Posterior cingulate gyrus (tissue), 11 donors: ENCODE results near the gene FADS1.

ENCODE experiments used
- DNase-seq, 10 donors: peaks; one replicate each; pipeline versions ENCODE4 v3.0.0 to v3.0.0-alpha.2; 2020 to 2021; ENCODE audit warnings: mixed read lengths in 3 of 10
- intact Hi-C: fragments of 100-400 bp; cut with DNase I; formaldehyde crosslinking; loops from one replicate; pipeline ENCODE4 v1.15.1; 2023

The FADS1 gene

GRCh38 chr11:61751384-61751783 is 65.4 kb downstream of the FADS1 start:
- intact Hi-C loops: no loop called here
- no peak for DNase-seq

- intact Hi-C loops: no loop called here
- DNase-seq: no peak
These were observed 66.1 kb downstream of the FADS1 start for GRCh38 chr11:61750631-61751273.
